Endothelial cell of umbilical vein (primary cell): Measurements from ENCODE around the gene SLC16A5. TPM values are rescaled to one million over a fixed set of nuclear protein-coding genes. Genes with fewer than 3 reads are reported as not detected.

Experiments
- BruUV-seq: library from RNA; stranded (reverse); fragments of 400-500 nt; replicated peaks from 2 replicates; lab custom pipeline; 2021; lab: Mats Ljungman, UMichigan
- CTCF ChIA-PET: fragments of 300-600, 350-600 bp; sonication (Branson Sonifier 250); formaldehyde crosslinking; loops from one replicate; lab custom pipeline; 2021; ENCODE audit warnings: antibody characterized with exemption, inconsistent platforms; lab: Charles Lee
- POLR2A ChIA-PET: fragments of 300-600, 350-600 bp; sonication (Branson Sonifier 250); formaldehyde crosslinking; loops from one replicate; lab custom pipeline; 2021; ENCODE audit warnings: antibody characterized with exemption, inconsistent platforms; lab: Charles Lee
- DNase-seq: peaks from one replicate; pipeline ENCODE4 v3.0.0-alpha.2; 2011; ENCODE audit warnings: low read depth, low spot score
- FAIRE-seq: peaks from 2 replicates; lab custom pipeline; 2011; peaks lifted over from hg19 to GRCh38; lab: Jason Lieb, UNC
- H2AFZ ChIP-seq: 2 replicates; pipeline ENCODE4 v1.6.0; 2012; ENCODE audit warnings: low read depth, low read length, control low read depth, inconsistent platforms
- H3K27ac ChIP-seq: 2 replicates; pipeline ENCODE4 v1.5.1; 2011; ENCODE audit warnings: low read depth, mild to moderate bottlenecking, control low read depth, low read length, moderate library complexity; ENCODE audit not compliant: insufficient read depth
- H3K27me3 ChIP-seq, 2 experiments: 2 replicates each; pipeline versions ENCODE4 v1.6.0 to v1.6.1; 2011; ENCODE audit warnings: low read length in 2 of 2, mixed read lengths in 1 of 2; ENCODE audit not compliant: control insufficient read depth in 2 of 2, insufficient read depth in 2 of 2
- H3K36me3 ChIP-seq, 2 experiments: 2 replicates in 1 of 2; 3 replicates in 1 of 2; pipeline ENCODE4 v1.5.1; 2011; ENCODE audit warnings: low read length in 2 of 2, mild to moderate bottlenecking in 1 of 2, moderate library complexity in 1 of 2; ENCODE audit not compliant: control insufficient read depth in 2 of 2, insufficient read depth in 2 of 2; ENCODE audit errors: extremely low read depth in 1 of 2
- H3K4me1 ChIP-seq: 3 replicates; pipeline ENCODE4 v1.5.1; 2011; ENCODE audit warnings: mild to moderate bottlenecking, low read length; ENCODE audit not compliant: control insufficient read depth, insufficient read depth; ENCODE audit errors: extremely low read depth
- H3K4me2 ChIP-seq: 2 replicates; pipeline ENCODE4 v1.6.1; 2011; ENCODE audit warnings: low read length, control low read depth, mixed read lengths; ENCODE audit not compliant: insufficient read depth
- H3K4me3 ChIP-seq, 3 experiments: fragments of 200-600 bp in 1 of 3; sonication (generic), shearing (Covaris generic) in 1 of 3; replicated peaks in 1 of 3; 2 replicates each; pipeline ENCODE4 v1.5.1; 2011 to 2016; ENCODE audit warnings: control low read depth in 3 of 3, low read length in 3 of 3, mild to moderate bottlenecking in 2 of 3, inconsistent platforms in 1 of 3, low read depth in 1 of 3, moderate library complexity in 1 of 3; ENCODE audit not compliant: insufficient read depth in 1 of 3
- H3K79me2 ChIP-seq: 2 replicates; pipeline ENCODE4 v1.6.0; 2012; ENCODE audit warnings: low read length, inconsistent platforms; ENCODE audit not compliant: control insufficient read depth, insufficient read depth
- H3K9ac ChIP-seq: replicated peaks from 2 replicates; pipeline ENCODE3; 2011; ENCODE audit warnings: low read length, control low read depth; ENCODE audit not compliant: insufficient read depth; ENCODE audit errors: extremely low read depth
- H3K9me1 ChIP-seq: replicated peaks from 3 replicates; pipeline ENCODE4 v1.6.0; 2011; ENCODE audit warnings: mild to moderate bottlenecking, low read length; ENCODE audit not compliant: control insufficient read depth, insufficient read depth; ENCODE audit errors: extremely low read depth
- H3K9me3 ChIP-seq: replicated peaks from 2 replicates; pipeline ENCODE4 v1.5.1; 2012; ENCODE audit warnings: low read length, inconsistent platforms; ENCODE audit not compliant: control insufficient read depth, insufficient read depth
- H4K20me1 ChIP-seq: replicated peaks from 2 replicates; pipeline ENCODE3; 2011; ENCODE audit warnings: mild to moderate bottlenecking, low read length; ENCODE audit not compliant: control insufficient read depth, insufficient read depth; ENCODE audit errors: extremely low read depth
- CTCF ChIP-seq, 2 donors: IDR thresholded peaks; 1 replicate in 1 of 2; 2 replicates in 1 of 2; pipeline ENCODE4 v1.5.1; 2011; ENCODE audit warnings: low read length in 2 of 2, mild to moderate bottlenecking in 2 of 2, moderate library complexity in 2 of 2, control low read depth in 1 of 2, inconsistent platforms in 1 of 2, low read depth in 1 of 2; ENCODE audit not compliant: insufficient read depth in 1 of 2; ENCODE audit errors: extremely low read depth in 1 of 2
- EZH2 ChIP-seq: IDR thresholded peaks from 2 replicates; pipeline ENCODE4 v1.6.1; 2012; ENCODE audit warnings: borderline replicate concordance, low read depth, mild to moderate bottlenecking, moderate library complexity, low read length, inconsistent platforms; ENCODE audit not compliant: severe bottlenecking
- FOS ChIP-seq: IDR thresholded peaks from 2 replicates; pipeline ENCODE4 v1.6.1; 2011; ENCODE audit warnings: mild to moderate bottlenecking, low read length, moderate library complexity, borderline replicate concordance; ENCODE audit not compliant: insufficient read depth
- GATA2 ChIP-seq: IDR thresholded peaks from 2 replicates; pipeline ENCODE4 v1.7.0; 2011; ENCODE audit warnings: low read depth, mild to moderate bottlenecking, moderate library complexity, mixed read lengths, low read length; ENCODE audit not compliant: insufficient read length, insufficient read depth
- JUN ChIP-seq: IDR thresholded peaks from 2 replicates; pipeline ENCODE4 v1.6.1; 2011; ENCODE audit warnings: borderline replicate concordance, low read depth; ENCODE audit not compliant: insufficient read length, insufficient read depth
- MAX ChIP-seq: IDR thresholded peaks from 2 replicates; pipeline ENCODE4 v1.6.1; 2011; ENCODE audit not compliant: insufficient read depth, insufficient read length
- MYC ChIP-seq: IDR thresholded peaks from one replicate; pipeline ENCODE4 v1.6.1; 2011; ENCODE audit warnings: mild to moderate bottlenecking, low read depth, low read length
- POLR2A ChIP-seq: IDR thresholded peaks from 2 replicates; pipeline ENCODE4 v1.6.1; 2012; ENCODE audit warnings: low read depth, mild to moderate bottlenecking, control low read depth, low read length
- POLR2AphosphoS5 ChIP-seq: IDR thresholded peaks from 2 replicates; pipeline ENCODE4 v1.6.1; 2012; ENCODE audit warnings: low read depth, mild to moderate bottlenecking, control low read depth, low read length, moderate library complexity; ENCODE audit not compliant: insufficient read depth
- dilution Hi-C: fragments of 300-500 bp; cut with MboI; formaldehyde crosslinking; loops from one replicate; pipeline ENCODE4 v1.15.0; 2019; ENCODE audit warnings: low sequenced_read_pairs; ENCODE audit not compliant: extremely low pct_ligation_motif_present
- intact Hi-C: fragments of 100-400 bp; cut with micrococcal nuclease; formaldehyde crosslinking; loops from one replicate; pipeline ENCODE4 v1.10.0; 2022
- polyA plus RNA-seq, 4 experiments: library from polyadenylated mRNA; depleted of rRNA in 3 of 4; stranded (reverse) in 3 of 4; unstranded in 1 of 4; fragments of >200 nt; gene quantifications; 2 replicates each; pipeline versions ENCODE4 v1.2.1 to v1.2.3, GENCODE V29; 2011 to 2012; ENCODE audit warnings: missing spikeins in 1 of 4
- total RNA-seq: library from RNA; stranded (reverse); gene quantifications from 2 replicates; pipeline ENCODE4 v1.2.3, GENCODE V29; 2021

SLC16A5 gene
- total and polyA plus RNA-seq, 2 donors (not counting 3 experiments of a cell fraction or from before 2014, with no cell fraction given), result 16.4 to 23.3 TPM

- no peak overlapping the region for H2AFZ ChIP-seq
- no peaks in the 10 kb centered on the region for H3K9me3 ChIP-seq
- FAIRE-seq (no peak), DNase-seq (no peak)
- CTCF ChIA-PET, result interaction anchor here (0.7 to 2.7 kb wide), 13 partner anchors 12 to 222 kb away, joined by 3 to 13 read pairs (median 4); partner anchors contain the start of gene MIF4GD
- H3K9ac ChIP-seq, result no peak overlapping the region
- H3K4me2 ChIP-seq, result peak overlapping the region; percentile 59
- TF ChIP-seq POLR2AphosphoS5 (no peak), FOS (no peak), JUN (no peak), POLR2A (no peak), GATA2 (no peak), MYC (no peak), CTCF (IDR thresholded peaks at IDR 0.05; ENCODE audit: extremely low read depth in 1 of 2, insufficient read depth in 1 of 2, low read depth in 1 of 2, low read length in 2 of 2) (no peak), MAX (no peak), EZH2 (no peak)
- peaks cover 13% of the 10 kb centered on the region for H3K4me1 ChIP-seq
- no peaks in the 10 kb centered on the region for H3K27me3 ChIP-seq
- no TSS peak for BruUV-seq
- POLR2A ChIA-PET, result interaction anchor here (0.6 to 0.8 kb wide), 2 partner anchors 76 to 137 kb away, joined by 3 read pairs; no protein-coding TSS in a partner anchor
- no peaks in the 10 kb centered on the region for H4K20me1 ChIP-seq
- intact Hi-C loops (loop anchor here (5.0 to 10.0 kb wide), 3 partner anchors 58 to 466 kb away; partner anchors contain the start of genes ARMC7, CASKIN2, SUMO2 and TSEN54), dilution Hi-C loops (no loop called here)
- no peaks in the 10 kb centered on the region for H3K9me1 ChIP-seq
- peaks cover 8% of the 10 kb centered on the region for H3K79me2 ChIP-seq
- H3K36me3 ChIP-seq, result peaks cover 6 to 8% of the 10 kb centered on the region in 2 experiments
- no peak overlapping the region for H3K27ac ChIP-seq
- no peak overlapping the region for H3K4me3 ChIP-seq
These were observed 38.7 kb upstream of the SLC16A5 start for GRCh38 chr17:75049057-75049456.
